Liver (tissue), 9 donors: ENCODE results near the gene SMOC2. TPM values are rescaled to one million over a fixed set of nuclear protein-coding genes. Genes with fewer than 3 reads are reported as not detected.

Experiments
- DNase-seq: peaks from one replicate; pipeline ENCODE4 v3.0.0-alpha.2; 2017; ENCODE audit warnings: low spot score
- H3K27ac ChIP-seq, 2 donors: one replicate each; pipeline ENCODE4 v1.7.0; 2013; ENCODE audit warnings: inconsistent platforms in 2 of 2, low read length in 2 of 2, control low read depth in 1 of 2, low read depth in 1 of 2, mild to moderate bottlenecking in 1 of 2
- H3K27me3 ChIP-seq, 4 donors: one replicate each; pipeline versions ENCODE4 v1.6.1 to v1.7.0; 2013; ENCODE audit warnings: low read length in 3 of 4, inconsistent platforms in 1 of 4, mild to moderate bottlenecking in 1 of 4, moderate library complexity in 1 of 4; ENCODE audit not compliant: control insufficient read depth in 4 of 4, insufficient read depth in 4 of 4
- H3K36me3 ChIP-seq, 4 donors: one replicate each; pipeline versions ENCODE4 v1.6.1 to v1.7.0; 2013; ENCODE audit warnings: low read length in 3 of 4, mild to moderate bottlenecking in 3 of 4, low read depth in 1 of 4, moderate library complexity in 1 of 4; ENCODE audit not compliant: control insufficient read depth in 4 of 4, insufficient read depth in 3 of 4
- H3K4me1 ChIP-seq, 4 donors: one replicate each; pipeline versions ENCODE4 v1.6.1 to v1.7.0; 2013; ENCODE audit warnings: low read length in 3 of 4, mild to moderate bottlenecking in 3 of 4, moderate library complexity in 1 of 4; ENCODE audit not compliant: control insufficient read depth in 4 of 4, insufficient read depth in 4 of 4
- H3K4me3 ChIP-seq, 3 donors: one replicate each; pipeline versions ENCODE4 v1.6.1 to v1.7.0; 2013; ENCODE audit warnings: low read length in 3 of 3, control low read depth in 1 of 3, low read depth in 1 of 3, mild to moderate bottlenecking in 1 of 3
- H3K9ac ChIP-seq, 2 donors: one replicate each; pipeline ENCODE4 v1.7.0; 2013; ENCODE audit warnings: low read length in 2 of 2, mild to moderate bottlenecking in 2 of 2, moderate library complexity in 2 of 2, control low read depth in 1 of 2, low read depth in 1 of 2
- H3K9me3 ChIP-seq, 4 donors: one replicate each; pipeline versions ENCODE4 v1.6.1 to v1.7.0; 2013; ENCODE audit warnings: low read length in 3 of 4; ENCODE audit not compliant: control insufficient read depth in 4 of 4
- ATF3 ChIP-seq: IDR thresholded peaks from 2 replicates; pipeline ENCODE4 v1.6.1; 2016; ENCODE audit warnings: antibody characterized with exemption
- CTCF ChIP-seq: fragments of 150-350 bp; IDR thresholded peaks from 2 replicates; pipeline ENCODE4 v1.5.1; 2017; ENCODE audit warnings: improper control_type of control experiment, low read depth, low read length; ENCODE audit not compliant: missing input control
- EGR1 ChIP-seq, 2 donors: IDR thresholded peaks; 2 replicates each; pipeline ENCODE4 v1.6.1; 2016 to 2018; ENCODE audit warnings: antibody characterized with exemption in 2 of 2, low read depth in 2 of 2
- FOXA1 ChIP-seq: IDR thresholded peaks from 2 replicates; pipeline ENCODE4 v1.6.1; 2016; ENCODE audit warnings: antibody characterized with exemption
- FOXA2 ChIP-seq: IDR thresholded peaks from 2 replicates; pipeline ENCODE4 v1.6.1; 2016; ENCODE audit warnings: antibody characterized with exemption
- GABPA ChIP-seq, 2 donors: IDR thresholded peaks in 1 of 2; conservative IDR thresholded peaks in 1 of 2; 2 replicates each; pipeline ENCODE4 v1.6.1; 2016; ENCODE audit warnings: antibody characterized with exemption in 2 of 2, mild to moderate bottlenecking in 1 of 2, moderate library complexity in 1 of 2
- HNF4A ChIP-seq, 2 donors: conservative IDR thresholded peaks; 2 replicates each; pipeline ENCODE4 v1.6.1; 2016; ENCODE audit warnings: antibody characterized with exemption in 2 of 2, mild to moderate bottlenecking in 2 of 2
- HNF4G ChIP-seq: IDR thresholded peaks from 2 replicates; pipeline ENCODE4 v1.6.1; 2016; ENCODE audit warnings: antibody characterized with exemption
- JUND ChIP-seq, 2 donors: IDR thresholded peaks; 2 replicates each; pipeline ENCODE4 v1.6.1; 2016; ENCODE audit warnings: antibody characterized with exemption in 2 of 2
- MAX ChIP-seq: IDR thresholded peaks from 2 replicates; pipeline ENCODE4 v1.6.1; 2016; ENCODE audit warnings: antibody characterized with exemption
- NR2F2 ChIP-seq: IDR thresholded peaks from 2 replicates; pipeline ENCODE4 v1.6.1; 2016; ENCODE audit warnings: antibody characterized with exemption
- RAD21 ChIP-seq, 2 donors: IDR thresholded peaks; 2 replicates each; pipeline ENCODE4 v1.6.1; 2016; ENCODE audit warnings: antibody characterized with exemption in 2 of 2, mild to moderate bottlenecking in 2 of 2
- REST ChIP-seq: IDR thresholded peaks from 2 replicates; pipeline ENCODE4 v1.6.1; 2016; ENCODE audit warnings: antibody characterized with exemption, mild to moderate bottlenecking
- RXRA ChIP-seq, 2 donors: IDR thresholded peaks; 2 replicates each; pipeline ENCODE4 v1.6.1; 2017 to 2018; ENCODE audit warnings: antibody characterized with exemption in 2 of 2, mild to moderate bottlenecking in 1 of 2
- SP1 ChIP-seq: IDR thresholded peaks from 2 replicates; pipeline ENCODE4 v1.6.1; 2018; ENCODE audit warnings: antibody characterized with exemption, mild to moderate bottlenecking
- TAF1 ChIP-seq: conservative IDR thresholded peaks from 2 replicates; pipeline ENCODE4 v1.6.1; 2016; ENCODE audit warnings: antibody characterized with exemption, mild to moderate bottlenecking
- YY1 ChIP-seq: IDR thresholded peaks from 2 replicates; pipeline ENCODE4 v1.6.1; 2016; ENCODE audit warnings: antibody characterized with exemption, mild to moderate bottlenecking
- ZBTB33 ChIP-seq: IDR thresholded peaks from 2 replicates; pipeline ENCODE4 v1.6.1; 2016; ENCODE audit warnings: antibody characterized with exemption
- WGBS: extraction: QIAGEN DNeasy Blood & Tissue Kit; methylation state at CpG from one replicate; pipeline ENCODE4 v1.1.7; 2013; 5-methylcytosine and 5-hydroxymethylcytosine counted together
- polyA plus RNA-seq, 2 donors: library from polyadenylated mRNA; stranded (reverse) in 1 of 2; unstranded in 1 of 2; fragments of 200-250 nt in 1 of 2; fragments of >200 nt in 1 of 2; fragmentation: Nextera tagmentation in 1 of 2; extraction: Ambion mirVana in 1 of 2; gene quantifications; one replicate each; pipeline versions ENCODE4 v1.2.1 to v1.2.3, GENCODE V29; 2013 to 2015
- total RNA-seq, 2 donors: library from RNA; depleted of rRNA; stranded (reverse); fragments of >200 nt; gene quantifications; one replicate each; pipeline ENCODE4 v1.2.3, GENCODE V29; 2014
- donor health status: healthy.
- donor health status: healthy.
- donor health status: healthy.
- donor health status: healthy.
- donor health status: healthy.

SMOC2 gene
- total and polyA plus RNA-seq, 4 donors = 0.23 to 1.9 (median 1.1) TPM

- Histone ChIP-seq H3K9ac (no peak overlapping the region), H3K4me3 (no peak overlapping the region), H3K9me3 (no peaks in the 10 kb centered on the region), H3K36me3 (no peaks in the 10 kb centered on the region), H3K27me3 (peaks cover 0 to 31% (median 10%) of the 10 kb centered on the region in 4 donors), H3K4me1 (peaks cover 0 to 14% (median 8%) of the 10 kb centered on the region in 4 donors), H3K27ac (no peak overlapping the region)
- WGBS = 74% methylated on average over 4 of the region's 4 CpGs
- no peak for DNase-seq
- no peak for TF ChIP-seq ZBTB33
- no peak for TF ChIP-seq GABPA (IDR thresholded peaks at IDR 0.05 in 1 of 2, conservative IDR thresholded peaks at IDR 0.05 in 1 of 2)
- no peak for TF ChIP-seq SP1
- no peak for TF ChIP-seq NR2F2
- TF ChIP-seq JUND (IDR thresholded peaks at IDR 0.05) = no peak
- TF ChIP-seq RAD21 (IDR thresholded peaks at IDR 0.05) = no peak
- TF ChIP-seq RXRA (IDR thresholded peaks at IDR 0.05) = no peak
- no peak for TF ChIP-seq FOXA2
- TF ChIP-seq HNF4A (conservative IDR thresholded peaks at IDR 0.05) = no peak
- no peak for TF ChIP-seq ATF3
- no peak for TF ChIP-seq REST
- no peak for TF ChIP-seq HNF4G
- no peak for TF ChIP-seq EGR1 (IDR thresholded peaks at IDR 0.05; ENCODE audit: low read depth in 2 of 2)
- no peak for TF ChIP-seq CTCF
- no peak for TF ChIP-seq FOXA1
- TF ChIP-seq MAX = no peak
- TF ChIP-seq YY1 = no peak
- TF ChIP-seq TAF1 = no peak
Observed at GRCh38 chr6:168438783-168439520, 2.0 kb upstream of the SMOC2 start.
